ENCODE measurements around the gene TNS1. TPM values are rescaled to one million over a fixed set of nuclear protein-coding genes. Genes with fewer than 3 reads are reported as not detected.

The TNS1 gene
- total RNA-seq, 2 donors from 2014 or later: 4.4 to 44.9 TPM

DNA sequence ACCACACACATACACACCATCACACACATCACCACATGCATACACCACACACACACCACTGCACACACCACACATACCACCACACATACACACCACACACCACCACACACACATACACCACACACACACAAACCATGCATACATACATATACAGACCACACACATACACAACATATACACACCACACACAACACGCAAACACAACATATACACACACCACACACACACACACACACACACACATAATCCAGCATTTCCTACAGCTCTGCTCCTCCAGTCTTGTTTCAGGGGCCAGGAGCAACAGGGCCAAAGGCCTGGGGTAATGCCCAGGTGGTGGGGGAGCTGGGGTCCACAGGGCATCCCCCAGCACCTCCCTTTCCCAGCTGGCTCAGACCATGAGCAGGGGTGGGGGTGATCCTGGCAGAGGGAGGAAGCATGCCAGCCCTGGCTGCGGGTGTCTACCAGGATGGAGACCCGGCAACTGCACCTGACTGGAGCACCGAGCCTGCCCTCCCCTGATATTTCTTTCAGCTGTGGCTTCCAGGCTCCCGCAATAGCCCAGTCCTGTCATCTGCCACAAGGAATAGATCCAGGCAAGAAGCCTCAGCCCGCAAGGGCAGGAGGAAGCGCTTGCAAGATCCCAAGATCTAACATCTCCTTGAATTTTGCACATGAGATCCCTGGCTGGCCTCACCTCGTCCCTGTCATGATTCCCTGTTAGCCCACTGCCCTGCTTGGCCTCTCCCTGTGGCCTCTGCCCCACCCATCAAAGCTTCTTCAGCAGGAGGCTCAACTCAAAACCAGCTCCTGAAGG lies 196.9 kb downstream of the TNS1 start:
- Mint-ChIP-seq H3K27me3 (peaks cover 11% of the 10 kb centered on the region), H3K4me3 (no peak overlapping the region), H3K4me1 (peaks cover 5% of the 10 kb centered on the region), H3K27ac (no peak overlapping the region), H3K9me3 (no peaks in the 10 kb centered on the region), H3K36me3 (ENCODE audit: low read depth) (no peaks in the 10 kb centered on the region)
- ATAC-seq (replicated peaks): no peak

GRCh38 chr2:217804791-217805667 lies 197.8 kb downstream of the TNS1 start:
- Mint-ChIP-seq H3K27me3 (peaks cover 11% of the 10 kb centered on the region), H3K36me3 (ENCODE audit: low read depth) (no peaks in the 10 kb centered on the region), H3K9me3 (no peaks in the 10 kb centered on the region), H3K27ac (no peak overlapping the region), H3K4me3 (no peak overlapping the region), H3K4me1 (peaks cover 5% of the 10 kb centered on the region)
- ATAC-seq (replicated peaks): no peak

GRCh38 chr2:217804338-217804737 lies 198.5 kb downstream of the TNS1 start:
- ATAC-seq (replicated peaks): no peak
- H3K4me1 Mint-ChIP-seq: peaks cover 5% of the 10 kb centered on the region
- no peaks in the 10 kb centered on the region for H3K36me3 Mint-ChIP-seq (ENCODE audit: low read depth)
- H3K4me3 Mint-ChIP-seq: no peak overlapping the region
- H3K9me3 Mint-ChIP-seq: no peaks in the 10 kb centered on the region
- peaks cover 7% of the 10 kb centered on the region for H3K27me3 Mint-ChIP-seq
- no peak overlapping the region for H3K27ac Mint-ChIP-seq

DNA sequence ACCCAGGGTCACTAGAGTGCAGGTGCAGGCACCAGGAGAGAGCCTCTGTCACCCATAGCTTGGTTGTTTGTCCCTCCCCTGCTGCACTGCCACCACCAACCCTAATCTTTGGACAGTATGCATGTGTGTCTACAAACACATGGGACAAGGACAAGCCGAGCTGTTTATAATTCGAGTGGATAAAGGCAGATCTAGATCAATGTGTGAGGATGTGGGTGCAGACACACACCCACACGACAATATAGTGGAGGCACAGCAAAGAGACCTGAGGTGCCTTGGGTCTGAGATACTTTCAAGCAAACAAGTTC lies 199.2 kb downstream of the TNS1 start:
- ATAC-seq (replicated peaks): no peak
- no peaks in the 10 kb centered on the region for H3K9me3 Mint-ChIP-seq
- peaks cover 4% of the 10 kb centered on the region for H3K27me3 Mint-ChIP-seq
- peaks cover 5% of the 10 kb centered on the region for H3K4me1 Mint-ChIP-seq
- H3K27ac Mint-ChIP-seq: no peak overlapping the region
- H3K36me3 Mint-ChIP-seq (ENCODE audit: low read depth): no peaks in the 10 kb centered on the region
- no peak overlapping the region for H3K4me3 Mint-ChIP-seq

DNA sequence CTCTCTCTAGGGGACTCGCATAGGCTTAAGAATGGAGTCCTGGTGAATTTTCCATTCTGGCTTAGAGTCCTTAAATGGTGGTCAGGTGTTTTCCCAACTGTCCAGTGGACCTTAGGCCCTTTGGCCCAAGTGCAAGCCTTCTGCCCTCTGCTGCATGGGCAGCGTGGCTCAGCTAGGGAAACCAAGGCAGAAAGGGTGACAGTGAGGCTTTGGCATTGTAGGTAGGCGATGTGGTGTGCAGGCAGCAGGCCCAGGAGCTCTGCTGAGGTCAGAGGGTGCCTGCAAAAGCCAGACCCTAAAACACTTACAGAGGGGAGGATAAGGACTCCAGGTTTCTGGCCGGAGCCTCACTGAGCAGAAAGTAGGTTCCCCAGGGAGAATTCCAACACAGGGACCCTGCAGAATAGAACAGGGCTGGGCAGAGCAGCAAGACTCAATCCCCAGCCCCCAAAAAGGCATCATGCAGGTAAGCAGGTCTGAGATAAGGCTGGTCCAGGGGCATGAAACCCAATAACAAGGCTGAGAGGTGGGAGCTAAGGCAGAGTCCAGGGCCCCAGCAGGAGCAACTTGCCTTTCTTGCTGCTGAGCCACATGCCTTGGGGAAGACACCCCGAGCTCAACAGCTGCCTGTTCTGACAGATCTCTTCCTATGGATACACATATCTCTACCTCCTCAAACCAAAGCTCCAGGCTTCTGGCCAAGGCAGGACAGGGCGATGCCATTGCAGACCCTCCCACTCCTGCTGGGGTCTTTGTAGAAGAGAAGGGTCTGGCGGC lies 199.7 kb downstream of the TNS1 start:
- Mint-ChIP-seq H3K9me3 (no peaks in the 10 kb centered on the region), H3K27me3 (peaks cover 4% of the 10 kb centered on the region), H3K4me3 (no peak overlapping the region), H3K4me1 (peaks cover 5% of the 10 kb centered on the region), H3K36me3 (ENCODE audit: low read depth) (no peaks in the 10 kb centered on the region), H3K27ac (no peak overlapping the region)
- no peak for ATAC-seq (replicated peaks)

GRCh38 chr2:217802266-217802665 lies 200.5 kb downstream of the TNS1 start:
- Mint-ChIP-seq H3K4me3 (no peak overlapping the region), H3K36me3 (ENCODE audit: low read depth) (no peaks in the 10 kb centered on the region), H3K9me3 (no peaks in the 10 kb centered on the region), H3K27me3 (peaks cover 4% of the 10 kb centered on the region), H3K4me1 (peaks cover 5% of the 10 kb centered on the region), H3K27ac (no peak overlapping the region)
- no peak for ATAC-seq (replicated peaks)

- peaks cover 5% of the 10 kb centered on the region for H3K4me1 Mint-ChIP-seq
- no peak for ATAC-seq (replicated peaks)
- no peaks in the 10 kb centered on the region for H3K36me3 Mint-ChIP-seq (ENCODE audit: low read depth)
- H3K9me3 Mint-ChIP-seq: no peaks in the 10 kb centered on the region
- H3K27me3 Mint-ChIP-seq: peaks cover 4% of the 10 kb centered on the region
- H3K4me3 Mint-ChIP-seq: no peak overlapping the region
- no peak overlapping the region for H3K27ac Mint-ChIP-seq
Measured at GRCh38 chr2:217801711-217802110, 201.1 kb downstream of the TNS1 start.

- Mint-ChIP-seq H3K27me3 (peaks cover 4% of the 10 kb centered on the region), H3K9me3 (no peaks in the 10 kb centered on the region)
- ATAC-seq (replicated peaks): no peak
Measured at GRCh38 chr2:217801115-217801531, 201.7 kb downstream of the TNS1 start.

GRCh38 chr2:217800433-217801114 lies 202.2 kb downstream of the TNS1 start:
- no peaks in the 10 kb centered on the region for H3K9me3 Mint-ChIP-seq
- peaks cover 2% of the 10 kb centered on the region for H3K27me3 Mint-ChIP-seq
- H3K4me3 Mint-ChIP-seq: no peak overlapping the region
- H3K27ac Mint-ChIP-seq: no peak overlapping the region
- no peaks in the 10 kb centered on the region for H3K36me3 Mint-ChIP-seq (ENCODE audit: low read depth)
- H3K4me1 Mint-ChIP-seq: peaks cover 3% of the 10 kb centered on the region
- ATAC-seq (replicated peaks): no peak

More at GRCh38 chr2:217801115-217801531, 201.7 kb downstream of the TNS1 start:
- Mint-ChIP-seq H3K27ac (no peak overlapping the region), H3K4me1 (peaks cover 5% of the 10 kb centered on the region), H3K36me3 (ENCODE audit: low read depth) (no peaks in the 10 kb centered on the region), H3K4me3 (no peak overlapping the region)

DNA sequence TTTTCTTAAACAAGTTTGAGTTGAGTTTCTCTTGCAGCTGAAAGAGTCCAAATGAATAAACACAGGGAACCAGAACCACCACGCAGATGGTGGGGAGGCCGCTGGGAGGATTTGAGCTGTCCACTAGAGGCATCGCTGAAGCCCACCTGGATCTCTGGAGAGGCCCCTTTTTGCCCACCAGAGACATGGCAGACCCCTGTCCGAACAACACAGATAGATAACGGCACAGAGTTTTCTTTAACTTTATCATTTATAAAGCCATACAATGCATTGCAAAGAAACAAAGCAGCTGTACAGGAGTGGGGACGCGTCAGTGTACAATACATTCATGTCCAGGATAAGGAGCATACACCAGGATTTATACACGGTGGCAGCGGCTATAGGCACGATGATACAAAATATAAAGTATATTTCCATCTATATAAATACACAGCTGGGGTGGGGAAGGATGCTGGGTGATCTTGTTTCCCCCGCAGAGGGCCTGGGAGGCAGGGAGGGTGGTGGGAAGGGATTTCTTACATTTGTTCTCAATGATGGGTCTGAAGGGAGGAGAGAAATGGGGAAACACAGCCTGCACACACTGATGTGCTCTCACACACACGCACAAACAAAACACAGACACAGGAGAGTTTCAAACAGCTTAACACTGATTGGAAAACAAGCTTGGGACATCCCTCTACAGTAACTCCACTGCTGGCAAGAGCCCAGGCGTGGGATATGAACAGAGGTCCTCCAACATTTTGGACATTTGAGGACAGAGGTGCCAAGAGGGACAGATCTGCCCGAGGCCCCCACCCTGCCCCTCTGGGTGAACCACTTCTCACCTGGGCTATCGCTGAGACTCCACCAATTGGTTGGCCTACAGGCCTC lies 203.0 kb downstream of the TNS1 start:
- Mint-ChIP-seq H3K9me3 (no peaks in the 10 kb centered on the region), H3K27ac (no peak overlapping the region), H3K27me3 (no peaks in the 10 kb centered on the region), H3K36me3 (ENCODE audit: low read depth) (no peaks in the 10 kb centered on the region), H3K4me1 (no peaks in the 10 kb centered on the region), H3K4me3 (no peak overlapping the region)
- no peak for ATAC-seq (replicated peaks)

- Mint-ChIP-seq H3K9me3 (no peaks in the 10 kb centered on the region), H3K27ac (no peak overlapping the region), H3K4me3 (no peak overlapping the region), H3K36me3 (ENCODE audit: low read depth) (no peaks in the 10 kb centered on the region), H3K4me1 (no peaks in the 10 kb centered on the region), H3K27me3 (no peaks in the 10 kb centered on the region)
- no peak for ATAC-seq (replicated peaks)
Measured at GRCh38 chr2:217798743-217799562, 203.8 kb downstream of the TNS1 start.

- no peaks in the 10 kb centered on the region for H3K36me3 Mint-ChIP-seq (ENCODE audit: low read depth)
- no peaks in the 10 kb centered on the region for H3K9me3 Mint-ChIP-seq
- ATAC-seq (replicated peaks): no peak
- no peak overlapping the region for H3K27ac Mint-ChIP-seq
- no peaks in the 10 kb centered on the region for H3K4me1 Mint-ChIP-seq
- no peaks in the 10 kb centered on the region for H3K27me3 Mint-ChIP-seq
- H3K4me3 Mint-ChIP-seq: no peak overlapping the region
Measured at GRCh38 chr2:217798191-217798590, 204.6 kb downstream of the TNS1 start.

DNA sequence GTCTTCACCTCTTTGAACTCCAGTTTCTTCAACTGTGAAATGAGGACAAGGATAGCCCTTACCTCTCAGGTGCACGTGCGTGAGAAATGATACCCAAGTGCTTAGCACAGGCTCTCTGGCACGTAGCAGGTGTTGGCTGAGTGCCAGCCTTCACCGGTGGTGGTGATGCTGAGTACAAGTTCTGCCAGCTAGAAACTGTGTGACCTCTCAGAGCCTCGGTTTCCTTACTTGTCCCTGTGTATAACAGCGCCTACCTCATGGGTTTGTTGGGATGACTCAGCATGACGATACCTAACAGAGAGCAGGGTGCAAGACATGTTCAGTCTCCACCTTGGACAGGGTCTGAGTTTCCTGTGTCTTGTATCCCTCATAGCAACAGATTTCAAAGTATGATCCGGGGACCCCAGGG lies 205.1 kb downstream of the TNS1 start:
- Mint-ChIP-seq H3K36me3 (ENCODE audit: low read depth) (no peaks in the 10 kb centered on the region), H3K27ac (peak overlapping the region; percentile 56), H3K4me3 (peak overlapping the region; percentile 58), H3K27me3 (no peaks in the 10 kb centered on the region), H3K9me3 (no peaks in the 10 kb centered on the region), H3K4me1 (no peaks in the 10 kb centered on the region)
- peak; percentile 76 for ATAC-seq (replicated peaks)
